Activated CD8-positive, alpha-beta memory T cell treated with anti-CD3 and anti-CD28 coated beads, Interleukin-2, amount 50 U/mL, for 1 hour (primary cell): ENCODE data around the gene RSPH3.

Experiments
- DNase-seq: peaks from one replicate; pipeline ENCODE4 v3.0.0-alpha.2; 2020; ENCODE audit errors: extremely low read depth

The RSPH3 gene

DNA sequence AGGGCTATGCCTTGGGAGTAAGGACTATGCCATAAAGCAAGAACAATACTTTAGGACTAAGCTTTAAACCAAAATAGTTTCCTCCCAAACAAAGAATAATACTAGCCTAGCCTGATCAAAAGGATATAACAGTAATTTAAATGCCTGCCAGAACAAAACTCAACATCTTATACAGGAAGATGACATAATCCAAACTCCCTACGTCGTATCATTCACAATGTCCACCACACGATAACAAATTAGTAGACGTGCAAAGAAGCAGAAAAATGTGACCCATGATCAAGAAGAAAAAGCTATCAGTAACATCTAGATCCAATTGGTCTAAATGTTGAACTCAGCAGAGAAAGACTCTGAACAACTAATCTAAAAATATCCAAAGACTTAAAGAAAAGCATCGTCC is 65.8 kb downstream of the RSPH3 start:
- DNase-seq, result no peak

DNA sequence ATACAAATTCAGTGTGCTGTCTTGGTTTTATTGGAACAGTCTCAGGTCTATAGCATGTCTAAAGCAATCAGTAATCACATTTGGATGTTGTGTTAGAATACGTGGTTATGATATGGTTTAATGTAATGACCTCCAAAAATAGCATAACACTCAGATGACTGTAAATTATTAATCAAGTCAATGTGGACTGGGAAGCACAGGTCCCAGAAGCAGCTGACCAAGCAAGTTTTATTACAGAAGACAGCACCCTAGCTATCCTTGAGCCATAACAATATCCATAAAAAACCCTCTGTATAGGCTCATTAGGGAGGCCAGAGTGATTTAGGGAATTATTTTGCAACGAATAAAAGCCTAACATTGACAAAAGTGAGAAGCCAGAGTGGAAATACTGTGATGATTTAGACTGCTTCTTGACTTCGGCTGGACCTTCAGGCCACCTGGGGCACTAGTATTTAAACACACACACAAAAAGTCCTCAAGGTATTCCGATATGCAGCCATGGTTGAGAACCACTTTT is 66.9 kb downstream of the RSPH3 start:
- DNase-seq, result no peak

DNA sequence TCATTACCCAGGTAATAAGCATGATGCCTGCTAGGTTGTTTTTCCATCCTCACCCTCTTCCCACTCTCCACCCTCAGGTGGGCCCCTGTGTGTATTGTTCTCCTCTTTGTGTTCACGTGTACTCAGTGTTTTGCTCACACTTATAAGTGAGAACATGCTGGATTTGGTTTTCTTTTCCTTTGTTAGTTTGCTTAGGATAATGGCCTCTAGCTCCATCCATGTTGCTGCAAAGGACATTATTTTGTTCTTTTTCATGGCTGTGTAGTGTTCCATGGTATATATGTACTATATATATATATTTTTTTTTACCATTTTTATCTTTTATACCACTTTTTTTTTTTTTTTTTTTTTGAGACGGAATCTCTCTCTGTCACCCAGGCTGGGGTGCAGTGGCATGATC is 71.9 kb downstream of the RSPH3 start:
- DNase-seq, result no peak

DNA sequence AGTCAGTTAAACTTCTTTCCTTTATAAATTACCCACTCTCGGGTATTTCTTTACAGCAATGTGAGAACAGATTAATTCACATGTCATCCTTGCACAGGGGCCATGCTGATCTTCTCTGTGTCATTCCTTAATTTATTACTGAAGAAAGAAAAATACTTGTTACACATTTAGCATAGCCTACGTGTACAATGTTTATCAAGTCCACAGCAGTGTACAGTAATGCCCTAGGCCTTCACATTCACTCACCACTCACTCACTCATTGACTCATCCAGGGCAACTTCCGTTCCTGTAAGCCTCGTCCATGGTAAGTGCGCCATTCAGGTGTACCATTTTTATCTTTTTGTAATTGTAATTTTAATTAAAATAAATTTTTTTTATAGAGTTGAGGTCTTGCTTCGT is 73.6 kb downstream of the RSPH3 start:
- DNase-seq, result no peak

DNA sequence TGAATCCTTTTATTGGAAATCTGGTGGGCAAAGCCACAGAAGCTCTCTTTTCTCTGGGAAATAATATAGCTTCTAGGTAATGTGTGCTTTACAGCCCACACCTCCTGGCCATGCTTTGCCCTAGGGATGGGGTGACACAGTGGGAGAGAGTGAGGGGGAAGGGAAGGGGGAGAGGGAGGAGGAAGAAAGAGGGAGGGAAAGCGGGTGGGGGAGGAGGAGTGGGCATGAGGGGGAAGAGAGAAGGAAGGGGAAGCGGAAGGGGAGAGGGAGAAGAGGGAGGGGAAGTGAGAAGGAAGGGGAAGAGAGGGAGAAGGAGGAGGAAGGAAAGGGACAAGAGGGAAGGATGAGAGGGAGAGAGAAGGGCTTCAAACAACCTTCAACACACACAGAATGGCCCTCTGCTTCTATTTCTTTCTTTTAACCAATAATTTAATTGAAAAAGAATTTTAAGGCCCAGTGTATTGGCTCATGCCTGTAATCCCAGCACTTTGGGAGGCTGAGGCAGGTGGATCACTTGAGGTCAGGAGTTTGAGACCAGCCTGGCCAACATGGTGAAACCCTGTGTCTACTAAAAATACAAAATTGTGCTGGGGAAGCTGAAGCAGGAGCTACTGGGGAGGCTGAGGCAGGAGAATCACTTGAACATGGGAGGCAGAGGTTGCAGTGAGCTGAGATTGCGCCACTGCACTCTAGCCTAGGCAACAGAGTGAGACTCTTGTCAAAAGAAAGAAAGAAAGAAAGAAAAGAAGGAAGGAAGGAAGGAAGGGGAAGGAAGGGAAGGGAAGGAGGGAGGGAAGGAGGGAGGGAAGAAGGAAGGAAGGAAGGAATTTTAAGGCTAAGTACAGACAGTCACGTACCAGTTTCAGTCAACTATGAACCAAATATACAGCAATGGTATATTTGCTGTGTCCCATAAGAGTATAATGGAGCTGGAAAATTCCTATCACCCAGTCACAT is 75.2 kb downstream of the RSPH3 start:
- no peak for DNase-seq

DNA sequence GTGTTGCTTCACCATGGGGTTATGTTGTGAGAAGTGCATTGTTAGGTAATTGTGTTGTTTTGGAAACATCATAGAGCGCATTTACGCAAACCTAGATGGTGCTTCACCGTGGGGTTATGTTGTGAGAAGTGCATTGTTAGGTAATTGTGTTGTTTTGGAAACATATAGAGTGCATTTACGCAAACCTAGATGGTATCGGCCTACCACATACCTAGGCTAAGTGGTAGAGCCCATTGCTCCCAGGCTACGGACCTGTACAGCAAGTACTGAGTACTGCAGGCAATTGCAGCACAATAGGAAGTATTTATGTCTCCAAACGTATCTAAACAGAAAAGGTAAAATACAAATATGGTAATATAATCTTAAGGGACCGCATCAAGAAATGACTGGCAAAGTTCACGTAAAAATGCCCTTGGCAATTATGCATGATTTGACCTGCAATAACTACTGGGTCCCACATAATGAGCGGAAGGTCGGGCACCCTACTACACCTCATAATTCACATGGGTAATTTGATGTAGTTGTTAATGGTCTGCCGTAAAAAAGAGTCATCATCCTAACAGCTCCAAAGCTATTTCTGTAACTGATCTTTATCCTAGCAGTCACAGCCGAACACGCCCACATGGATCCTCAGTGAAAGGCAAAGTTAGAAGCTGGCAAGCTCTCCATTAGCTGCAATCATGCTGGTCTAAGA is 76.0 kb downstream of the RSPH3 start:
- no peak for DNase-seq
